Uterus (tissue), 4 donors: ENCODE data around the gene CIAO2B. TPM values are rescaled to one million over a fixed set of nuclear protein-coding genes. Genes with fewer than 3 reads are reported as not detected.

Experiments used
- DNase-seq, 2 donors: peaks; one replicate each; pipeline ENCODE4 v3.0.0-alpha.2; 2019 to 2020
- H3K27ac ChIP-seq, 2 donors: fragments of 200-600 bp; sonication (generic); 1 replicate in 1 of 2; 2 replicates in 1 of 2; pipeline ENCODE4 v1.5.1; 2016 to 2018
- H3K27me3 ChIP-seq, 2 donors: fragments of 200-600 bp; sonication (generic); one replicate each; pipeline ENCODE4 v1.5.1; 2018 to 2019; ENCODE audit warnings: control low read depth in 1 of 2
- H3K36me3 ChIP-seq, 2 donors: fragments of 200-600 bp; sonication (generic); one replicate each; pipeline ENCODE4 v1.5.1; 2019; ENCODE audit warnings: control low read depth in 1 of 2
- H3K4me1 ChIP-seq, 2 donors: fragments of 200-600 bp; sonication (generic); one replicate each; pipeline ENCODE4 v1.5.1; 2018 to 2019; ENCODE audit warnings: control low read depth in 1 of 2
- H3K4me3 ChIP-seq, 2 donors: fragments of 200-600 bp; sonication (generic); 1 replicate in 1 of 2; 2 replicates in 1 of 2; pipeline ENCODE4 v1.5.1; 2018 to 2019; ENCODE audit warnings: mild to moderate bottlenecking in 1 of 2
- H3K9me3 ChIP-seq, 2 donors: fragments of 200-600 bp; sonication (generic); one replicate each; pipeline ENCODE4 v1.5.1; 2019; ENCODE audit warnings: control low read depth in 1 of 2
- CTCF ChIP-seq, 4 experiments: fragments of 200-600 bp in 2 of 4; fragments of 450-650 bp in 2 of 4; sonication (generic) in 2 of 4; IDR thresholded peaks; one replicate each; pipeline ENCODE4 v1.5.1; 2016 to 2019; ENCODE audit warnings: antibody characterized with exemption in 4 of 4, mild to moderate bottlenecking in 2 of 4, moderate library complexity in 1 of 4
- POLR2A ChIP-seq, 2 donors: fragments of 450-650 bp; IDR thresholded peaks; one replicate each; pipeline ENCODE4 v1.6.1; 2016; ENCODE audit warnings: antibody characterized with exemption in 2 of 2, mild to moderate bottlenecking in 1 of 2, moderate library complexity in 1 of 2
- intact Hi-C: fragments of 100-400 bp; cut with DNase I; formaldehyde crosslinking; loops from one replicate; pipeline ENCODE4 v1.15.1; 2023; ENCODE audit warnings: low total_unique reads
- total RNA-seq, 4 donors: library from RNA; depleted of rRNA in 3 of 4; stranded (reverse); fragments of >200 nt in 3 of 4; gene quantifications; one replicate each; pipeline versions ENCODE4 v1.1.0 to v1.2.4, GENCODE V29; 2014 to 2023
- donor health status: DM: yes; HTN: yes; CAD: no.

CIAO2B gene
- total RNA-seq, 4 donors from 2014 or later = 15.9 to 76.8 (median 74.2) TPM

- intact Hi-C loops = no loop called here
Measured at GRCh38 chr16:66950437-66950836, 16.2 kb upstream of the CIAO2B start.

GRCh38 chr16:66949472-66949871 lies 15.3 kb upstream of the CIAO2B start:
- intact Hi-C loops = no loop called here
- DNase-seq = no peak
- Histone ChIP-seq H3K27ac (no peak overlapping the region), H3K9me3 (no peaks in the 10 kb centered on the region), H3K4me3 (no peak overlapping the region), H3K4me1 (peaks cover 0 to 7% of the 10 kb centered on the region in 2 donors), H3K27me3 (no peaks in the 10 kb centered on the region), H3K36me3 (no peaks in the 10 kb centered on the region)
- TF ChIP-seq CTCF (IDR thresholded peaks at IDR 0.05) = no peak
- no peak for TF ChIP-seq POLR2A (IDR thresholded peaks at IDR 0.05)

More at GRCh38 chr16:66950437-66950836, 16.2 kb upstream of the CIAO2B start:
- DNase-seq = no peak
- TF ChIP-seq POLR2A (IDR thresholded peaks at IDR 0.05) (no peak), CTCF (IDR thresholded peaks at IDR 0.05) (no peak)
- H3K4me3 ChIP-seq = no peak overlapping the region
- H3K36me3 ChIP-seq = no peaks in the 10 kb centered on the region
- no peaks in the 10 kb centered on the region for H3K27me3 ChIP-seq
- no peaks in the 10 kb centered on the region for H3K9me3 ChIP-seq
- H3K27ac ChIP-seq = no peak overlapping the region
- H3K4me1 ChIP-seq = peaks cover 0 to 7% of the 10 kb centered on the region in 2 donors

GRCh38 chr16:66948837-66949225 lies 14.6 kb upstream of the CIAO2B start:
- Histone ChIP-seq H3K36me3 (no peaks in the 10 kb centered on the region), H3K27ac (no peak overlapping the region), H3K4me1 (peaks cover 0 to 7% of the 10 kb centered on the region in 2 donors), H3K4me3 (peak overlapping the region; percentile 46 to 51), H3K9me3 (no peaks in the 10 kb centered on the region), H3K27me3 (no peaks in the 10 kb centered on the region)
- TF ChIP-seq POLR2A (IDR thresholded peaks at IDR 0.05) (no peak), CTCF (IDR thresholded peaks at IDR 0.05) (no peak)
- no peak for DNase-seq
- intact Hi-C loops = no loop called here

GRCh38 chr16:66948134-66948836 lies 14.1 kb upstream of the CIAO2B start:
- intact Hi-C loops = no loop called here
- no peak for TF ChIP-seq POLR2A (IDR thresholded peaks at IDR 0.05)
- TF ChIP-seq CTCF (IDR thresholded peaks at IDR 0.05) = no peak
- no peak overlapping the region for H3K27ac ChIP-seq

GRCh38 chr16:66947302-66948065 lies 13.3 kb upstream of the CIAO2B start:
- H3K9me3 ChIP-seq = no peaks in the 10 kb centered on the region
- intact Hi-C loops = no loop called here
- peaks cover 0 to 7% of the 10 kb centered on the region in 2 donors for H3K4me1 ChIP-seq
- DNase-seq = peak; percentile 82 to 84
- no peaks in the 10 kb centered on the region for H3K36me3 ChIP-seq
- no peaks in the 10 kb centered on the region for H3K27me3 ChIP-seq
- peak overlapping the region; percentile 46 to 51 for H3K4me3 ChIP-seq
- H3K27ac ChIP-seq = no peak overlapping the region
- peak; percentile 82 to 91 (median 88) for TF ChIP-seq CTCF (IDR thresholded peaks at IDR 0.05)
- TF ChIP-seq POLR2A (IDR thresholded peaks at IDR 0.05) = no peak

More at GRCh38 chr16:66948134-66948836, 14.1 kb upstream of the CIAO2B start:
- no peaks in the 10 kb centered on the region for H3K27me3 ChIP-seq
- H3K9me3 ChIP-seq = no peaks in the 10 kb centered on the region
- H3K4me1 ChIP-seq = peaks cover 0 to 7% of the 10 kb centered on the region in 2 donors
- peak overlapping the region; percentile 46 to 51 for H3K4me3 ChIP-seq
- no peak for DNase-seq
- no peaks in the 10 kb centered on the region for H3K36me3 ChIP-seq
